ENCODE measurements around the gene EVI2B.

DNA sequence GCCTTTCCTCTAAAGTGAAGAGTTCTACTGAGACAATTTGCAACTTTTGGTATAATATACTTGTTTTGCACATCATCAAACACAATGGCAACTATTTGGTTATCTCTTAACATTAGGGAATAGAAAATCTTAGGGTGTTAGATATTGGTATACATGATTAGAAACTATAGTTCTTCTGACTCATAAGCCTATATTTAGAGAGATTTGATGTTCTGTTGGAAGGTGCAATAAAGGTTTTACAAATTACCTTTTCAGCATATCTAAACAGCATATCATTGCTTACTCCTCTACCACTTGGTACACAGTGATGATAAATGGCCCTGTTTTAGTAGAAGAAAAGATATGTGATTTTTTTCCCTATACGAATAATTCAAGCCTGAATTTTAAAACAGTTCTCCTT lies 6.2 kb downstream of the EVI2B start:
- TF ChIP-seq CTCF (IDR thresholded peaks at IDR 0.05; ENCODE audit: poor library complexity, severe bottlenecking) (no peak), POLR2AphosphoS5 (IDR thresholded peaks at IDR 0.05) (no peak), MXI1 (conservative IDR thresholded peaks at IDR 0.05; ENCODE audit: poor library complexity, severe bottlenecking) (no peak), EZH2 (IDR thresholded peaks at IDR 0.05; ENCODE audit: borderline replicate concordance, insufficient read depth, low read length, poor library complexity, severe bottlenecking) (no peak)
- TF ChIP-seq, protein P1, sequence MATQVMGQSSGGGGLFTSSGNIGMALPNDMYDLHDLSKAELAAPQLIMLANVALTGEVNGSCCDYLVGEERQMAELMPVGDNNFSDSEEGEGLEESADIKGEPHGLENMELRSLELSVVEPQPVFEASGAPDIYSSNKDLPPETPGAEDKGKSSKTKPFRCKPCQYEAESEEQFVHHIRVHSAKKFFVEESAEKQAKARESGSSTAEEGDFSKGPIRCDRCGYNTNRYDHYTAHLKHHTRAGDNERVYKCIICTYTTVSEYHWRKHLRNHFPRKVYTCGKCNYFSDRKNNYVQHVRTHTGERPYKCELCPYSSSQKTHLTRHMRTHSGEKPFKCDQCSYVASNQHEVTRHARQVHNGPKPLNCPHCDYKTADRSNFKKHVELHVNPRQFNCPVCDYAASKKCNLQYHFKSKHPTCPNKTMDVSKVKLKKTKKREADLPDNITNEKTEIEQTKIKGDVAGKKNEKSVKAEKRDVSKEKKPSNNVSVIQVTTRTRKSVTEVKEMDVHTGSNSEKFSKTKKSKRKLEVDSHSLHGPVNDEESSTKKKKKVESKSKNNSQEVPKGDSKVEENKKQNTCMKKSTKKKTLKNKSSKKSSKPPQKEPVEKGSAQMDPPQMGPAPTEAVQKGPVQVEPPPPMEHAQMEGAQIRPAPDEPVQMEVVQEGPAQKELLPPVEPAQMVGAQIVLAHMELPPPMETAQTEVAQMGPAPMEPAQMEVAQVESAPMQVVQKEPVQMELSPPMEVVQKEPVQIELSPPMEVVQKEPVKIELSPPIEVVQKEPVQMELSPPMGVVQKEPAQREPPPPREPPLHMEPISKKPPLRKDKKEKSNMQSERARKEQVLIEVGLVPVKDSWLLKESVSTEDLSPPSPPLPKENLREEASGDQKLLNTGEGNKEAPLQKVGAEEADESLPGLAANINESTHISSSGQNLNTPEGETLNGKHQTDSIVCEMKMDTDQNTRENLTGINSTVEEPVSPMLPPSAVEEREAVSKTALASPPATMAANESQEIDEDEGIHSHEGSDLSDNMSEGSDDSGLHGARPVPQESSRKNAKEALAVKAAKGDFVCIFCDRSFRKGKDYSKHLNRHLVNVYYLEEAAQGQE (IDR thresholded peaks at IDR 0.05; ENCODE audit: borderline replicate concordance), result no peak
